ENCODE results near the gene SOCS7. TPM values are rescaled to one million over a fixed set of nuclear protein-coding genes. Genes with fewer than 3 reads are reported as not detected.

Gene SOCS7
- total and polyA plus RNA-seq, 10 of the 15 experiments (the other 5 are each of a cell fraction or from before 2014, with no cell fraction given), result 0.68 to 12.8 (median 7.3) TPM

DNA sequence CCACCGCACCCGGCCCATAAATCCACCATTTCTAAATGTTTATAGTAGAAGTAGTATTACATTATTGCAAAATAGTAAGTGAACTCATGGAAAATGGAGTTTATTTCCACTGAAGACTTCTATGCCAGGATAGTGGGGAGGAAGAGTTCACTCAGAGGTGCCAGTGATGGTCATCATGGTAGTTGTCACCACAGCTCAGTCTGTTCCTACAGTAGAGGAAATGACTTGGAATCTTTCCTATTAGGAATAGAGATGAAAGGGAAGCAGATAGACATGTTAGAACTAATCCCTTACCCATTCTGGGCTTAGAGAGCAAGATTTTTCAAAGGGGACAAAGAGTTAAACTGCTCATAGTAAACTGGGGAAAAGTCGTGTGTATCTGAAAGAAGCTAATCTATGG, 34.6 kb upstream of the SOCS7 start:
- Histone ChIP-seq H3K36me3 (ENCODE audit: control insufficient read depth in 2 of 2, insufficient read depth in 2 of 2, low read length in 1 of 2) (peaks cover 0 to 5% of the 10 kb centered on the region in 2 experiments; a peak in 3 of 4 replicates), H3K4me1 (ENCODE audit: control insufficient read depth, insufficient read depth, low read length) (no peaks in the 10 kb centered on the region), H3K4me3 (no peak overlapping the region), H3K27ac (ENCODE audit: control insufficient read depth, insufficient read depth) (no peak overlapping the region), H2AFZ (ENCODE audit: control insufficient read depth, low read depth, low read length) (no peak overlapping the region), H4K20me1 (ENCODE audit: control insufficient read depth, insufficient read depth) (no peaks in the 10 kb centered on the region), H3K27me3 (replicated peaks in 1 of 2; ENCODE audit: control insufficient read depth in 2 of 2, insufficient read depth in 2 of 2, low read length in 1 of 2) (no peaks in the 10 kb centered on the region), H3K9me3 (replicated peaks; ENCODE audit: control insufficient read depth, insufficient read depth, low read length) (no peaks in the 10 kb centered on the region), H3K79me2 (ENCODE audit: control insufficient read depth, insufficient read depth, low read length) (no peaks in the 10 kb centered on the region), H3K9ac (ENCODE audit: control insufficient read depth, insufficient read depth, low read length) (no peak overlapping the region), H3K4me2 (ENCODE audit: control insufficient read depth, insufficient read depth) (no peak overlapping the region)
- ChIA-PET SMC1A (ENCODE audit: uncharacterized antibody, unreplicated experiment) (interaction anchor here (0.6 kb wide), 1 partner anchor 351 kb away, joined by 3 read pairs; no protein-coding TSS in a partner anchor), RAD21 (ENCODE audit: unreplicated experiment) (no interaction called here), CTCF (interaction anchor here (0.7 kb wide), 1 partner anchor 17 kb away, joined by 3 read pairs; no protein-coding TSS in a partner anchor), POLR2A (interaction anchor here (0.7 kb wide), 1 partner anchor 20 kb away, joined by 5 read pairs; no protein-coding TSS in a partner anchor)
- no TSS peak for BruUV-seq (replicated peaks)
- ATAC-seq (no peak), DNase-seq (ENCODE audit: low read depth, low spot score) (no peak), FAIRE-seq (no peak)
- in situ Hi-C loops (cut with MboI) (no loop called here), intact Hi-C loops (cut with micrococcal nuclease; ENCODE audit: unreplicated experiment) (no loop called here)
- 92% methylated on average over 3 of the region's 3 CpGs for WGBS (ENCODE audit: insufficient coverage, insufficient replicate concordance, low lambda C conversion rate, missing lambda C conversion rate)
- TF ChIP-seq IKZF2 (IDR thresholded peaks at IDR 0.05), result no peak
- no peak for TF ChIP-seq STAT1 (conservative IDR thresholded peaks at IDR 0.05)
- no peak for TF ChIP-seq ZNF274 (IDR thresholded peaks at IDR 0.05; ENCODE audit: insufficient read depth, insufficient read length)
- TF ChIP-seq SMC3 (IDR thresholded peaks at IDR 0.05; ENCODE audit: borderline replicate concordance, low read length), result no peak
- TF ChIP-seq ATF7 (IDR thresholded peaks at IDR 0.05; ENCODE audit: low read depth), result no peak
- no peak for TF ChIP-seq WRNIP1 (IDR thresholded peaks at IDR 0.05; ENCODE audit: borderline replicate concordance, low read depth, low read length)
- no peak for TF ChIP-seq MTA2 (IDR thresholded peaks at IDR 0.05; ENCODE audit: low read depth)
- TF ChIP-seq GABPA (IDR thresholded peaks at IDR 0.05; ENCODE audit: low read depth), result no peak
- no peak for TF ChIP-seq NRF1 (conservative IDR thresholded peaks at IDR 0.05; ENCODE audit: low read depth, low read length)
- TF ChIP-seq NR2C1 (IDR thresholded peaks at IDR 0.05), result no peak
- no peak for TF ChIP-seq CBFB (IDR thresholded peaks at IDR 0.05; ENCODE audit: low read depth)
- TF ChIP-seq, protein P1, sequence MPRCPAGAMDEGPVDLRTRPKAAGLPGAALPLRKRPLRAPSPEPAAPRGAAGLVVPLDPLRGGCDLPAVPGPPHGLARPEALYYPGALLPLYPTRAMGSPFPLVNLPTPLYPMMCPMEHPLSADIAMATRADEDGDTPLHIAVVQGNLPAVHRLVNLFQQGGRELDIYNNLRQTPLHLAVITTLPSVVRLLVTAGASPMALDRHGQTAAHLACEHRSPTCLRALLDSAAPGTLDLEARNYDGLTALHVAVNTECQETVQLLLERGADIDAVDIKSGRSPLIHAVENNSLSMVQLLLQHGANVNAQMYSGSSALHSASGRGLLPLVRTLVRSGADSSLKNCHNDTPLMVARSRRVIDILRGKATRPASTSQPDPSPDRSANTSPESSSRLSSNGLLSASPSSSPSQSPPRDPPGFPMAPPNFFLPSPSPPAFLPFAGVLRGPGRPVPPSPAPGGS (IDR thresholded peaks at IDR 0.05; ENCODE audit: borderline replicate concordance, insufficient read depth, low read depth, low read length, poor library complexity, severe bottlenecking), result no peak

Data from GM12878 (cell line).